Liver (tissue), 3 donors: ENCODE measurements around the gene MYO3B.

Experiments used
- EGR1 ChIP-seq, 2 donors: IDR thresholded peaks; 2 replicates each; pipeline ENCODE4 v1.6.1; 2016 to 2018; ENCODE audit warnings: antibody characterized with exemption in 2 of 2, low read depth in 2 of 2
- GABPA ChIP-seq, 2 donors: IDR thresholded peaks in 1 of 2; conservative IDR thresholded peaks in 1 of 2; 2 replicates each; pipeline ENCODE4 v1.6.1; 2016; ENCODE audit warnings: antibody characterized with exemption in 2 of 2, mild to moderate bottlenecking in 1 of 2, moderate library complexity in 1 of 2
- RAD21 ChIP-seq, 2 donors: IDR thresholded peaks; 2 replicates each; pipeline ENCODE4 v1.6.1; 2016; ENCODE audit warnings: antibody characterized with exemption in 2 of 2, mild to moderate bottlenecking in 2 of 2
- TAF1 ChIP-seq: conservative IDR thresholded peaks from 2 replicates; pipeline ENCODE4 v1.6.1; 2016; ENCODE audit warnings: antibody characterized with exemption, mild to moderate bottlenecking
- YY1 ChIP-seq: IDR thresholded peaks from 2 replicates; pipeline ENCODE4 v1.6.1; 2016; ENCODE audit warnings: antibody characterized with exemption, mild to moderate bottlenecking
- TF ChIP-seq, protein P1 (sequence below): fragments of 150-350 bp; IDR thresholded peaks from 2 replicates; pipeline ENCODE4 v1.5.1; 2017; ENCODE audit warnings: improper control_type of control experiment, low read depth, low read length; ENCODE audit not compliant: missing input control
- TF ChIP-seq, protein P2 (sequence below): IDR thresholded peaks from 2 replicates; pipeline ENCODE4 v1.6.1; 2016; ENCODE audit warnings: antibody characterized with exemption
- TF ChIP-seq, protein P3 (sequence below): IDR thresholded peaks from 2 replicates; pipeline ENCODE4 v1.6.1; 2016; ENCODE audit warnings: antibody characterized with exemption, mild to moderate bottlenecking
- donor health status: healthy.
- donor health status: healthy.

DNA sequence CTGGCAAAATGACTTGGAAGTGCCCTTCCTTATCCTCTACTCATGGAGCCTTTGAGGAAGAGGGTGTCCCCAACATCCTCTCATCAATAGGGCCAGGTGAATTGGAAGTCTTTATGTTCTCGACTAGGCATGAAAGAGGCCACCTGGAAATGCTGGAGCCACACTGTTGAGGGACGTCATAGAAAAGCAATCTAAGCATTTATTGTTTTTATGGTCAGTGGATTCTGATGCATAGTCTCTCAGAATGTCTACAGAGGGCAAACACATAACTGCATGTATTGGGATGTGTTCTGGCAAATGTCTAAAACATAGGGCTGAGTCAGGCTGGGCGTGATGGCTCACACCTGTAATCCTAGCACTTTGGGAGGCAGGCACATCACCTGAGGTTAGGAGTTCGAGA lies 290.6 kb downstream of the MYO3B start:
- TF ChIP-seq, protein P1, sequence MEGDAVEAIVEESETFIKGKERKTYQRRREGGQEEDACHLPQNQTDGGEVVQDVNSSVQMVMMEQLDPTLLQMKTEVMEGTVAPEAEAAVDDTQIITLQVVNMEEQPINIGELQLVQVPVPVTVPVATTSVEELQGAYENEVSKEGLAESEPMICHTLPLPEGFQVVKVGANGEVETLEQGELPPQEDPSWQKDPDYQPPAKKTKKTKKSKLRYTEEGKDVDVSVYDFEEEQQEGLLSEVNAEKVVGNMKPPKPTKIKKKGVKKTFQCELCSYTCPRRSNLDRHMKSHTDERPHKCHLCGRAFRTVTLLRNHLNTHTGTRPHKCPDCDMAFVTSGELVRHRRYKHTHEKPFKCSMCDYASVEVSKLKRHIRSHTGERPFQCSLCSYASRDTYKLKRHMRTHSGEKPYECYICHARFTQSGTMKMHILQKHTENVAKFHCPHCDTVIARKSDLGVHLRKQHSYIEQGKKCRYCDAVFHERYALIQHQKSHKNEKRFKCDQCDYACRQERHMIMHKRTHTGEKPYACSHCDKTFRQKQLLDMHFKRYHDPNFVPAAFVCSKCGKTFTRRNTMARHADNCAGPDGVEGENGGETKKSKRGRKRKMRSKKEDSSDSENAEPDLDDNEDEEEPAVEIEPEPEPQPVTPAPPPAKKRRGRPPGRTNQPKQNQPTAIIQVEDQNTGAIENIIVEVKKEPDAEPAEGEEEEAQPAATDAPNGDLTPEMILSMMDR, result no peak
- TF ChIP-seq, protein P2, sequence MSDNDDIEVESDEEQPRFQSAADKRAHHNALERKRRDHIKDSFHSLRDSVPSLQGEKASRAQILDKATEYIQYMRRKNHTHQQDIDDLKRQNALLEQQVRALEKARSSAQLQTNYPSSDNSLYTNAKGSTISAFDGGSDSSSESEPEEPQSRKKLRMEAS, result no peak
- TF ChIP-seq YY1 (no peak), RAD21 (IDR thresholded peaks at IDR 0.05) (no peak), EGR1 (IDR thresholded peaks at IDR 0.05; ENCODE audit: low read depth in 2 of 2) (no peak), TAF1 (no peak), GABPA (IDR thresholded peaks at IDR 0.05 in 1 of 2, conservative IDR thresholded peaks at IDR 0.05 in 1 of 2) (no peak)
- TF ChIP-seq, protein P3, sequence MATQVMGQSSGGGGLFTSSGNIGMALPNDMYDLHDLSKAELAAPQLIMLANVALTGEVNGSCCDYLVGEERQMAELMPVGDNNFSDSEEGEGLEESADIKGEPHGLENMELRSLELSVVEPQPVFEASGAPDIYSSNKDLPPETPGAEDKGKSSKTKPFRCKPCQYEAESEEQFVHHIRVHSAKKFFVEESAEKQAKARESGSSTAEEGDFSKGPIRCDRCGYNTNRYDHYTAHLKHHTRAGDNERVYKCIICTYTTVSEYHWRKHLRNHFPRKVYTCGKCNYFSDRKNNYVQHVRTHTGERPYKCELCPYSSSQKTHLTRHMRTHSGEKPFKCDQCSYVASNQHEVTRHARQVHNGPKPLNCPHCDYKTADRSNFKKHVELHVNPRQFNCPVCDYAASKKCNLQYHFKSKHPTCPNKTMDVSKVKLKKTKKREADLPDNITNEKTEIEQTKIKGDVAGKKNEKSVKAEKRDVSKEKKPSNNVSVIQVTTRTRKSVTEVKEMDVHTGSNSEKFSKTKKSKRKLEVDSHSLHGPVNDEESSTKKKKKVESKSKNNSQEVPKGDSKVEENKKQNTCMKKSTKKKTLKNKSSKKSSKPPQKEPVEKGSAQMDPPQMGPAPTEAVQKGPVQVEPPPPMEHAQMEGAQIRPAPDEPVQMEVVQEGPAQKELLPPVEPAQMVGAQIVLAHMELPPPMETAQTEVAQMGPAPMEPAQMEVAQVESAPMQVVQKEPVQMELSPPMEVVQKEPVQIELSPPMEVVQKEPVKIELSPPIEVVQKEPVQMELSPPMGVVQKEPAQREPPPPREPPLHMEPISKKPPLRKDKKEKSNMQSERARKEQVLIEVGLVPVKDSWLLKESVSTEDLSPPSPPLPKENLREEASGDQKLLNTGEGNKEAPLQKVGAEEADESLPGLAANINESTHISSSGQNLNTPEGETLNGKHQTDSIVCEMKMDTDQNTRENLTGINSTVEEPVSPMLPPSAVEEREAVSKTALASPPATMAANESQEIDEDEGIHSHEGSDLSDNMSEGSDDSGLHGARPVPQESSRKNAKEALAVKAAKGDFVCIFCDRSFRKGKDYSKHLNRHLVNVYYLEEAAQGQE, result no peak
